IMR-90 (cell line): ENCODE measurements around the gene BCL2L12. TPM values are rescaled to one million over a fixed set of nuclear protein-coding genes. Genes with fewer than 3 reads are reported as not detected.

Experiments used
- NFE2L2 ChIP-seq: fragments of 150-350 bp; IDR thresholded peaks from 2 replicates; pipeline ENCODE4 v1.6.1; 2016; ENCODE audit warnings: low read depth, mild to moderate bottlenecking, low read length
- RFX5 ChIP-seq: IDR thresholded peaks from 2 replicates; pipeline ENCODE4 v1.8.0; 2012; ENCODE audit warnings: low read depth, mild to moderate bottlenecking, low read length, moderate library complexity
- polyA plus RNA-seq, 3 experiments: library from polyadenylated mRNA; depleted of rRNA; stranded (reverse); fragments of >200 nt; gene quantifications; 2 replicates each; pipeline ENCODE4 v1.2.3, GENCODE V29; 2012; ENCODE audit warnings: low replicate concordance in 1 of 3
- total RNA-seq: library from RNA; depleted of rRNA; stranded (reverse); fragments of >200 nt; gene quantifications from 2 replicates; pipeline ENCODE4 v1.2.3, GENCODE V29; 2012
- TF ChIP-seq, protein P1 (sequence below): conservative IDR thresholded peaks from 2 replicates; pipeline ENCODE4 v1.5.1; 2012; ENCODE audit warnings: mild to moderate bottlenecking, low read depth, low read length, improper control_type of control experiment

The BCL2L12 gene
- total and polyA plus RNA-seq, 2 of the 4 experiments (the other 2 are of a cell fraction) = 3.9 to 32.6 TPM

DNA sequence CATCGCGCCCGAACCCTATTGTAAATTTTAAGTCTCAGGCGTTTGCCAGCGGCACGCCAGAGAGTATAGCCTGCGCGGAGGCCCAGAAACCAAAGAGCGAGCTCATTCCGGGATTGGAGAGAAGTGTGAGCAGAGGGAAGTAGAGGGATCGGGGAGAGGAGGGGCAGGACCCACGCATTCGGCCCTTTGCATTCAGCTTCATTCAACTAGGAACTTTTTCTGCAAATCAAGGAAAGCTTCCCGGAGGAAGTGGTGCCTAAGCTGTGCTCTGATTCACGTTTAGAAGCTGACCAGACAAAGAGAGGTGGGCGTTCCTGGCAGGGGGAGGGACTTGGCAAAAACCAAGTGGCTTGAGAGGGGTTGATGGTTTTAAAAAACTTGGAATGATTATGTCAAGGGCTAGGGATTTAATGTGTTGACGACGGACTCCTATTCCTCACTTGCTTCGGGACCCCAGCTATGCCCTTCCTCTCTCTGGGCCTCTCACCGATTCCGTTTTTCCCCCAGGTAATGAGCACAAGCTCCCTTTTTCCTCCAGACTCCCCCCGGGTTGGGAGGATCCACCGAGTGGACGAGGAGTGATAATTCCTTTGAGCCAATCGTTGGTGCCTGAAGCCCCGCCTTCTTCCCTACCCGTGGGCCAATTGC lies 10.5 kb downstream of the BCL2L12 start (continued):
- TF ChIP-seq, protein P1, sequence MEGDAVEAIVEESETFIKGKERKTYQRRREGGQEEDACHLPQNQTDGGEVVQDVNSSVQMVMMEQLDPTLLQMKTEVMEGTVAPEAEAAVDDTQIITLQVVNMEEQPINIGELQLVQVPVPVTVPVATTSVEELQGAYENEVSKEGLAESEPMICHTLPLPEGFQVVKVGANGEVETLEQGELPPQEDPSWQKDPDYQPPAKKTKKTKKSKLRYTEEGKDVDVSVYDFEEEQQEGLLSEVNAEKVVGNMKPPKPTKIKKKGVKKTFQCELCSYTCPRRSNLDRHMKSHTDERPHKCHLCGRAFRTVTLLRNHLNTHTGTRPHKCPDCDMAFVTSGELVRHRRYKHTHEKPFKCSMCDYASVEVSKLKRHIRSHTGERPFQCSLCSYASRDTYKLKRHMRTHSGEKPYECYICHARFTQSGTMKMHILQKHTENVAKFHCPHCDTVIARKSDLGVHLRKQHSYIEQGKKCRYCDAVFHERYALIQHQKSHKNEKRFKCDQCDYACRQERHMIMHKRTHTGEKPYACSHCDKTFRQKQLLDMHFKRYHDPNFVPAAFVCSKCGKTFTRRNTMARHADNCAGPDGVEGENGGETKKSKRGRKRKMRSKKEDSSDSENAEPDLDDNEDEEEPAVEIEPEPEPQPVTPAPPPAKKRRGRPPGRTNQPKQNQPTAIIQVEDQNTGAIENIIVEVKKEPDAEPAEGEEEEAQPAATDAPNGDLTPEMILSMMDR = no peak
- TF ChIP-seq RFX5 = no peak
- no peak for TF ChIP-seq NFE2L2
